RWPE1 (cell line): ENCODE data around the gene MAPKAPK5.

Source experiments
- CTCF ChIA-PET: fragments of 350-600 bp; sonication (Branson Sonifier 250); formaldehyde crosslinking; extraction: SDS; loops from one replicate; lab custom pipeline; 2021; lab: Yijun Ruan, JAX
- POLR2A ChIA-PET: fragments of 400-600 bp; formaldehyde crosslinking; extraction: SDS; loops from one replicate; lab custom pipeline; 2020; ENCODE audit warnings: antibody characterized with exemption; ENCODE audit not compliant: low non-redundant PET; lab: Yijun Ruan, JAX
- DNase-seq: peaks from one replicate; pipeline ENCODE4 v3.0.0; 2012; ENCODE audit warnings: low spot score
- H3K27ac ChIP-seq: fragments of 450-650 bp; 2 replicates; pipeline ENCODE4 v1.5.1; 2017
- CTCF ChIP-seq: fragments of 450-650 bp; conservative IDR thresholded peaks from 2 replicates; pipeline ENCODE4 v1.5.1; 2017; ENCODE audit warnings: low read depth, mild to moderate bottlenecking

MAPKAPK5 gene

GRCh38 chr12:111893287-111893686, 51.3 kb downstream of the MAPKAPK5 start:
- H3K27ac ChIP-seq, result no peak overlapping the region
- ChIA-PET CTCF (interaction anchor here (1.4 kb wide), 1 partner anchor 9 kb away, joined by 3 read pairs; no protein-coding TSS in a partner anchor), POLR2A (no interaction called here)
- no peak for DNase-seq
- TF ChIP-seq CTCF, result no peak

- ChIA-PET CTCF (no interaction called here), POLR2A (no interaction called here)
- DNase-seq, result no peak
- no peak for TF ChIP-seq CTCF
- H3K27ac ChIP-seq, result no peak overlapping the region
Measured at GRCh38 chr12:111894556-111894955, 52.5 kb downstream of the MAPKAPK5 start.

GRCh38 chr12:111901182-111901581, 59.2 kb downstream of the MAPKAPK5 start:
- ChIA-PET CTCF (interaction anchor here (0.6 to 0.7 kb wide), 2 partner anchors 215 to 631 kb away, joined by 3 to 5 read pairs; no protein-coding TSS in a partner anchor), POLR2A (no interaction called here)
- H3K27ac ChIP-seq, result no peak overlapping the region
- no peak for TF ChIP-seq CTCF
- DNase-seq, result no peak

- ChIA-PET CTCF (interaction anchor here (0.5 kb wide), 1 partner anchor 296 kb away, joined by 4 read pairs; no protein-coding TSS in a partner anchor), POLR2A (no interaction called here)
- no peak for DNase-seq
- no peak for TF ChIP-seq CTCF
- H3K27ac ChIP-seq, result no peak overlapping the region
Measured at GRCh38 chr12:111904446-111904975, 62.5 kb downstream of the MAPKAPK5 start.

- TF ChIP-seq CTCF, result no peak
- ChIA-PET CTCF (no interaction called here), POLR2A (no interaction called here)
- no peak for DNase-seq
- H3K27ac ChIP-seq, result no peak overlapping the region
Measured at GRCh38 chr12:111905502-111905901, 63.5 kb downstream of the MAPKAPK5 start.

GRCh38 chr12:111907740-111908139, 65.7 kb downstream of the MAPKAPK5 start:
- no peak for DNase-seq
- CTCF ChIA-PET, result no interaction called here
- POLR2A ChIA-PET, result no interaction called here
- H3K27ac ChIP-seq, result no peak overlapping the region
- TF ChIP-seq CTCF, result no peak

- ChIA-PET POLR2A (no interaction called here), CTCF (no interaction called here)
- H3K27ac ChIP-seq, result no peak overlapping the region
- TF ChIP-seq CTCF, result no peak
- no peak for DNase-seq
Measured at GRCh38 chr12:111925171-111925570, 83.1 kb downstream of the MAPKAPK5 start.
